Ishikawa (cell line): ENCODE measurements around the gene PATL2.

Experiments
- CEBPB ChIP-seq: IDR thresholded peaks from 2 replicates; pipeline ENCODE4 v1.6.1; 2012
- CREB1 ChIP-seq: IDR thresholded peaks from 2 replicates; pipeline ENCODE4 v1.6.1; 2012; ENCODE audit warnings: low read depth
- EGR1 ChIP-seq: IDR thresholded peaks from 2 replicates; pipeline ENCODE4 v1.6.1; 2012
- EP300 ChIP-seq: IDR thresholded peaks from 2 replicates; pipeline ENCODE4 v1.6.1; 2012; ENCODE audit warnings: borderline replicate concordance
- FOXM1 ChIP-seq: IDR thresholded peaks from 2 replicates; pipeline ENCODE4 v1.6.1; 2012; ENCODE audit warnings: low read depth, borderline replicate concordance
- MAX ChIP-seq: IDR thresholded peaks from 2 replicates; pipeline ENCODE4 v1.6.1; 2012
- NFIC ChIP-seq: IDR thresholded peaks from 2 replicates; pipeline ENCODE4 v1.6.1; 2012
- RAD21 ChIP-seq: IDR thresholded peaks from 2 replicates; pipeline ENCODE4 v1.6.1; 2012; ENCODE audit warnings: low read depth
- REST ChIP-seq: IDR thresholded peaks from 2 replicates; pipeline ENCODE4 v1.6.1; 2012; ENCODE audit warnings: low read depth, mild to moderate bottlenecking
- TAF1 ChIP-seq: IDR thresholded peaks from 2 replicates; pipeline ENCODE4 v1.6.1; 2012; ENCODE audit warnings: low read depth, mild to moderate bottlenecking
- TCF12 ChIP-seq: IDR thresholded peaks from 2 replicates; pipeline ENCODE4 v1.6.1; 2012; ENCODE audit warnings: low read depth
- TEAD4 ChIP-seq: IDR thresholded peaks from 2 replicates; pipeline ENCODE4 v1.6.1; 2012
- USF1 ChIP-seq: IDR thresholded peaks from 2 replicates; pipeline ENCODE4 v1.6.1; 2012
- YY1 ChIP-seq: IDR thresholded peaks from 2 replicates; pipeline ENCODE4 v1.6.1; 2012; ENCODE audit warnings: low read depth
- ZBTB7A ChIP-seq: IDR thresholded peaks from 2 replicates; pipeline ENCODE4 v1.6.1; 2012; ENCODE audit warnings: low read depth

PATL2 gene

GRCh38 chr15:44675911-44676310 is 35.2 kb downstream of the PATL2 start:
- TF ChIP-seq NFIC (no peak), REST (no peak), TEAD4 (no peak), FOXM1 (no peak), ZBTB7A (no peak), CREB1 (no peak), MAX (no peak), TAF1 (no peak), EGR1 (no peak), TCF12 (no peak), CEBPB (no peak), EP300 (no peak), USF1 (no peak), RAD21 (no peak), YY1 (no peak)

- TF ChIP-seq USF1 (no peak), FOXM1 (no peak), YY1 (no peak), MAX (no peak), ZBTB7A (no peak), EGR1 (no peak), CEBPB (no peak)
Observed at GRCh38 chr15:44673639-44674038, 37.5 kb downstream of the PATL2 start.

GRCh38 chr15:44670087-44670950 is 40.8 kb downstream of the PATL2 start:
- TF ChIP-seq CEBPB (no peak), TEAD4 (no peak), CREB1 (no peak), MAX (no peak), EP300 (no peak), TCF12 (no peak), YY1 (no peak), ZBTB7A (no peak)

GRCh38 chr15:44668921-44669320 is 42.2 kb downstream of the PATL2 start:
- TF ChIP-seq CEBPB (no peak), NFIC (no peak), FOXM1 (no peak), TEAD4 (no peak), USF1 (no peak), YY1 (no peak), TAF1 (no peak), CREB1 (no peak), ZBTB7A (no peak), REST (no peak), MAX (no peak), TCF12 (no peak), EP300 (no peak), RAD21 (no peak), EGR1 (no peak)

- TF ChIP-seq ZBTB7A (no peak), EGR1 (no peak), MAX (no peak), FOXM1 (no peak), EP300 (no peak), REST (no peak), NFIC (no peak), TCF12 (no peak), CEBPB (no peak), CREB1 (no peak), RAD21 (no peak), USF1 (no peak), TAF1 (no peak)
Observed at GRCh38 chr15:44667039-44667360, 44.1 kb downstream of the PATL2 start.
